HCT116 (cell line): ENCODE measurements around the gene HOXA2.

Experiments
- CEBPB ChIP-seq: IDR thresholded peaks from 2 replicates; pipeline ENCODE4 v1.6.1; 2012; ENCODE audit warnings: low read depth
- CTCF ChIP-seq, 3 experiments: fragments of 200-600 bp in 1 of 3; sonication (generic) in 1 of 3; IDR thresholded peaks in 2 of 3; conservative IDR thresholded peaks in 1 of 3; 2 replicates each; pipeline ENCODE4 v1.5.1; 2012 to 2017; ENCODE audit warnings: low read depth in 2 of 3, low read length in 2 of 3, antibody characterized with exemption in 1 of 3, borderline replicate concordance in 1 of 3, control low read depth in 1 of 3, mild to moderate bottlenecking in 1 of 3, mixed read lengths in 1 of 3, mixed run types in 1 of 3, moderate library complexity in 1 of 3; ENCODE audit not compliant: insufficient read depth in 1 of 3
- EGR1 ChIP-seq: IDR thresholded peaks from 2 replicates; pipeline ENCODE4 v1.6.1; 2012; ENCODE audit warnings: low read depth
- MAX ChIP-seq: IDR thresholded peaks from 2 replicates; pipeline ENCODE4 v1.6.1; 2012
- POLR2AphosphoS5 ChIP-seq: IDR thresholded peaks from 2 replicates; pipeline ENCODE4 v1.6.1; 2011; ENCODE audit warnings: mild to moderate bottlenecking, low read depth, low read length, moderate library complexity
- TCF7L2 ChIP-seq: IDR thresholded peaks from 2 replicates; pipeline ENCODE4 v1.7.0; 2011; ENCODE audit warnings: borderline replicate concordance, inconsistent platforms; ENCODE audit not compliant: insufficient read depth, insufficient read length; ENCODE audit errors: extremely low read depth

GRCh38 chr7:27073076-27073475, 29.4 kb downstream of the HOXA2 start:
- TF ChIP-seq TCF7L2 = no peak
- TF ChIP-seq EGR1 = no peak
- TF ChIP-seq MAX = no peak
- no peak for TF ChIP-seq CEBPB
- TF ChIP-seq POLR2AphosphoS5 = no peak
- TF ChIP-seq CTCF (IDR thresholded peaks at IDR 0.05 in 2 of 3, conservative IDR thresholded peaks at IDR 0.05 in 1 of 3; ENCODE audit: borderline replicate concordance in 1 of 3, insufficient read depth in 1 of 3, low read depth in 2 of 3, low read length in 2 of 3) = no peak
